H7 (cell line): ENCODE results near the gene SRSF8. TPM values are rescaled to one million over a fixed set of nuclear protein-coding genes. Genes with fewer than 3 reads are reported as not detected.
A peak's percentile ranks its signal among the peaks of the same experiment; 100 is the strongest.

Source experiments
- DNase-seq: peaks from one replicate; pipeline ENCODE4 v3.0.0; 2012
- H3K27me3 ChIP-seq: 2 replicates; pipeline ENCODE4 v1.6.0; 2011; ENCODE audit warnings: mild to moderate bottlenecking, low read length; ENCODE audit not compliant: control insufficient read depth, insufficient read depth
- H3K36me3 ChIP-seq: replicated peaks from 2 replicates; pipeline ENCODE4 v1.5.1; 2011; ENCODE audit warnings: low read length; ENCODE audit not compliant: control insufficient read depth, insufficient read depth
- H3K4me3 ChIP-seq: 2 replicates; pipeline ENCODE4 v1.5.1; 2011; ENCODE audit warnings: low read depth, mild to moderate bottlenecking, control low read depth, low read length, moderate library complexity; ENCODE audit not compliant: insufficient read depth
- total RNA-seq: library from RNA; depleted of rRNA; stranded (reverse); fragments of >200 nt; shearing (Covaris generic); gene quantifications from 2 replicates; pipeline ENCODE4 v1.2.3, GENCODE V29; 2014

Gene SRSF8
- total RNA-seq, 1 experiment from 2014 or later: 11.6 TPM

DNA sequence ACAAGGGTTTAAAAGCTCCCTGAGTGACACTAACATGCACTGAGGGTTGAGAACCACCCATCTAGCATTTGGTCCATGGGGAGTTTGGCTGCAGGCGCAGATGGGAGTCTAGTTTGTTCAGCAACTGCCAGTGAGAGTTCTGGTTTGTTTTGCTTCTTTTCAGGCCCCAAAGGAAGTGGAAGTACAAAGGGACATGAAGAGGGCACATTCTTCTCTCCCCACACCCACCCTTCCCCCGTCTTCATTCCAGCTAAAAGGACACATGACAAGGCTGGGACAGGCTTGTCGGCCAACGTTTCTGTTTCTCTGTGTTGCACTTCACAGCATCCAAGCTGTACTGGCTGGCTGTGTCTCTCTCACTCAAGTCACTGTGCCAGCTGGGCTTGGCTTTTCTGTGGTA lies 14.7 kb downstream of the SRSF8 start:
- DNase-seq: no peak
- no peaks in the 10 kb centered on the region for H3K36me3 ChIP-seq
- H3K4me3 ChIP-seq: no peak overlapping the region
- no peaks in the 10 kb centered on the region for H3K27me3 ChIP-seq

DNA sequence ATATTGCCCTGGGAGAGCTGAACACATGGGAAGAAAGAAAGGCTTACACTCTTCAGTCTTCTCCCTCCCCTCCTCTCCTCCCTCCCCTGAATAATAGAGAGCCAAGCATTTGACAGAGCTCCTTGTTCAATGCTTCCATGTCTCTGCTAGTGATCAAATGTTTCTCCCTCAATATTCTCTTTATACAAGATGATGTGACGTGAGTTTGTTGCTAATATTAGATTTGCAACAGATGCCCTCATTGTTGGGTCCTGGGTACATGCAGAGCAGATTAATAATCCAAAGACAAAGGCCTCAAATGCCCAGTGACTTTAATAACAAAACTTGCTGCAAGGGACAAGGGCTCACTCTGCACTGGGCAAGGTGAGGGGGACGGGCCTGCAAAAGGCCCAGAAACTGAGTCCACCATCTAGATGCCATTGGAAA lies 15.9 kb downstream of the SRSF8 start:
- H3K36me3 ChIP-seq: no peaks in the 10 kb centered on the region
- no peak for DNase-seq
- no peaks in the 10 kb centered on the region for H3K27me3 ChIP-seq
- no peak overlapping the region for H3K4me3 ChIP-seq

DNA sequence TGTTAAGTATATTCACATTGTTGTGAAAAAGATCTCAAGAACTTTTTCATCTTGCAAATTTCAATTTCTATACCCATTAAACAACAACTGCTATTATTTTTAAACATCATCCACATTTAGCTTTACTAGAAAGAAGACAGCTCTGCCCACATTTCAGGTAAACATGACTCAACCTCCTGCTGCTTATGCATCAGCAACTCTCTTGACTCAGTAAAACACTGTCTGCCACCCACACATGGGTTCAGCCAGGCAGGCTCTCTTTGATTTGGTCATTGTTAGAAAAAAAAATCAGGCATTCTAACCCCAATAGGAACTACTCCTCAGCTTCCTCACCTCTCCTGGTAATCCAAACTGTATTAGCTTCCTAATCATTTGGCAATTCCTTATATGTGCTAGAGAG lies 17.8 kb downstream of the SRSF8 start:
- peaks cover 8% of the 10 kb centered on the region for H3K27me3 ChIP-seq
- H3K4me3 ChIP-seq: no peak overlapping the region
- no peak for DNase-seq

DNA sequence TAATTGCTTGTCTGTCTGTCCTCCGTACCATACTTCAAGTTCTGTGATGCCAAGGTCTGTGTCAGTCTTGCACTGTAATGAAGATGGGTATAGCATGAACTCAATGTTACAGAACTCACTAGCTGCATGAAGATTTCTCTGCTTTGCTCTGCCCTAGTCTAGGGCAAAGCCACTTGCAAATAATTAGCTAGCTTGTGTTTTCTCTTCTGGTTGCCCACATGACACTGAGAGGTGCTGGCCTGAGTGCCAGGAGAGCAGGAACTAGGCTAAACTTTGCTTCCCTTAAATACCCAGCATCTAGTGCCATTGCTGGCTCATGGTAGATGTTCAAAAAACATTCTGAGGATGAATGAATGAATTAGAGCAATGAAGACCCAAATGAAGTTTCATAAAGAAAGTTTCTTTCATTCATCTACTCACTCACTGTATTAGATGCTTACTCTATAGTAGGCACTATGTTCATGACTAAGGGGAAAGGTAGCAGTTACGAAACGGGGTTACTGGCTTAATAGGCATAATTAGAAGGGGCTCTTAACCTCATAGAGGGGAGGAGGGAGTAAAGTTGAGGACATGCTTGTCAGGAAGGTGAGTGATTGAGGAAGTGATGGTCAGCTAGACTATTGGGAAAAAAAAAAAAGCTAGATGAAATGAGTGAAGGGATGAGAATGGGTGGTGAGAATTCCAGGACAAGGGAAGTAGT lies 18.5 kb downstream of the SRSF8 start:
- no peak overlapping the region for H3K4me3 ChIP-seq
- DNase-seq: no peak

More for the DNA sequence above, 17.8 kb downstream of the SRSF8 start:
- no peaks in the 10 kb centered on the region for H3K36me3 ChIP-seq

DNA sequence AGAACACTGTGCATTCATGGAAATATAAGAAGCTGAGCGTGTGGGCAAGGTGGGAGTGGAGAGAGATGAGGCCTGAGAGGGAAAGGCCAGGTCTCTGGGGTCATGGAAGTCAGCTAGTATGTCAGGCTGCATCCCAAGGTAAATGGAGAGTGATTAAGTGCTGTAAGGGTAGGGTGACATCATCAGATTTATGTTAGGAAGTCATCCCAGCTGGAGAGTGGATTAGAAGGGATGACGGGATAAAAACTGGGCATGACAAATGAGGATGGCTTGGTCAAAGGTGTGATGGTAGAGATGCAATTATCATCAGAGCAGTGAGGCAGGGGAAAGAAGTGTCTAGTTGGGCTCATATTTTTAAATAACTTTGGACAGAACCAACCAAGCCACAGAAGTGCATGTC lies 19.4 kb downstream of the SRSF8 start:
- Histone ChIP-seq H3K27me3 (peaks cover 21% of the 10 kb centered on the region), H3K36me3 (no peaks in the 10 kb centered on the region), H3K4me3 (no peak overlapping the region)
- DNase-seq: no peak

More for the DNA sequence above, 18.5 kb downstream of the SRSF8 start:
- Histone ChIP-seq H3K27me3 (peaks cover 12% of the 10 kb centered on the region), H3K36me3 (no peaks in the 10 kb centered on the region)

DNA sequence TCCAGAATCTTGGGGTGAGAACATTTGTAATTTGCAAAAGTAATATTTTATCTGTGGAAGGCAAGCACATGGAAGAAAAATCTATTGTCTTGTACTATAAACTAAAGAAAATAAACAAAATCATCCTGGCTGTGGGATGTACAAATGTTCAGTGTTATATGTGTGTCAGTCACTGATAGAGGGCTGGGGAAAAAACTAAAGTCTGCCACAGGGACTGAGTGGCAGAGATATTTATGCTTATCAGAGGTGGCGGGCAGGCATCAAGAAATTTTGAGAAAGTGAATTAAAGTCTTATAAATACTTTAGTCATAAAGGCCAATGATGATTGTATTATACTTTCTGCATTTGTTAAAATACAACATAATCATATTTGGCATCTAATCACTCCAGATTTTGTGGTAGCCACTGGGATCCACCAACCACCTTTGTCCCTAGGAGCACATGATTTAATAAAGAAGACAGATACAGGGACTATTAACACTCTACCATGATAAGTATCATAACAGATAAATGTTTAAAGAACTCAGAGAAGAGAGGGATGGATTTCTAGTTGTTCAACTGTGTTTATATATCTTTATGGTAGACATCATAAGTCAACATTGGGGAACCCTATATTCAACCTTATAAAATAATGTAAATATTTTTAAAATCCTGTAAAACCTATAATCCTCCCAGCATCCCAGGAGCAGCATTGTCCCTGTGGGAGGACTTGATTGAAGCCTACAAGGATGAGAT lies 20.3 kb downstream of the SRSF8 start:
- Histone ChIP-seq H3K36me3 (no peaks in the 10 kb centered on the region), H3K27me3 (peaks cover 27% of the 10 kb centered on the region), H3K4me3 (no peak overlapping the region)
- no peak for DNase-seq

DNA sequence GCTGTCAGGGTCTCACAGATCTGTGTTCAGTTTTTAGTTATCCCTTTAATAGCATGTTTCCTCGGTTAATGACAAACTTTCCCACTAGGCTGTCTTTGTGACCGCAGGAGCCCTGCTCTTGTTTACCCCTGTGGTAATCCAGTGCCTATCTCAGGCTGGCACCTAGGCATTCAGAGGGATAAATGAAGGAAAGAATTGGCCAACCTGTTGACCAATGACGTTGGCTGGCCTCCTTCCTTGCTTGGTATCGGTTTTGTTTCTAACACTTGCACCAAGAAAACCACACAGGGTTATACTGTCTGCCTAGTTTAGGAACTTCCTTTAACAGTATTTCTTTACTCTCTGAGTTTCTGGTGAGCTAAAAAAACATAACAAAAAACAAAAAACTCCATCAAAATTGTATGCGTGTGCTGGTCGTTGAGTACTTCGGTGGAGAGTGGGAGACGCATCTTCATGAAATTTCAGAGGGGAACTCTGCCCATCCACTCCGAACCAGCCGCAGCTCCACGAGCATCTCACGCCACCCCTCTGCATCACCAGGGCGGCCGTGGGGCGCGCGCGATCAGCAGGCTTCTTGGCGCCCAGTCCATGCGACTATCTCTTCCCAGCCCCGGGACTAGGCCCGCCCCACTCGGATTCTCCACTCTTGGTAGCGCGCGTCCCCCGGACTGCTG lies 22.4 kb downstream of the SRSF8 start:
- Histone ChIP-seq H3K27me3 (peaks cover 32% of the 10 kb centered on the region), H3K36me3 (no peaks in the 10 kb centered on the region), H3K4me3 (peak overlapping the region; percentile 78)
- no peak for DNase-seq

DNA sequence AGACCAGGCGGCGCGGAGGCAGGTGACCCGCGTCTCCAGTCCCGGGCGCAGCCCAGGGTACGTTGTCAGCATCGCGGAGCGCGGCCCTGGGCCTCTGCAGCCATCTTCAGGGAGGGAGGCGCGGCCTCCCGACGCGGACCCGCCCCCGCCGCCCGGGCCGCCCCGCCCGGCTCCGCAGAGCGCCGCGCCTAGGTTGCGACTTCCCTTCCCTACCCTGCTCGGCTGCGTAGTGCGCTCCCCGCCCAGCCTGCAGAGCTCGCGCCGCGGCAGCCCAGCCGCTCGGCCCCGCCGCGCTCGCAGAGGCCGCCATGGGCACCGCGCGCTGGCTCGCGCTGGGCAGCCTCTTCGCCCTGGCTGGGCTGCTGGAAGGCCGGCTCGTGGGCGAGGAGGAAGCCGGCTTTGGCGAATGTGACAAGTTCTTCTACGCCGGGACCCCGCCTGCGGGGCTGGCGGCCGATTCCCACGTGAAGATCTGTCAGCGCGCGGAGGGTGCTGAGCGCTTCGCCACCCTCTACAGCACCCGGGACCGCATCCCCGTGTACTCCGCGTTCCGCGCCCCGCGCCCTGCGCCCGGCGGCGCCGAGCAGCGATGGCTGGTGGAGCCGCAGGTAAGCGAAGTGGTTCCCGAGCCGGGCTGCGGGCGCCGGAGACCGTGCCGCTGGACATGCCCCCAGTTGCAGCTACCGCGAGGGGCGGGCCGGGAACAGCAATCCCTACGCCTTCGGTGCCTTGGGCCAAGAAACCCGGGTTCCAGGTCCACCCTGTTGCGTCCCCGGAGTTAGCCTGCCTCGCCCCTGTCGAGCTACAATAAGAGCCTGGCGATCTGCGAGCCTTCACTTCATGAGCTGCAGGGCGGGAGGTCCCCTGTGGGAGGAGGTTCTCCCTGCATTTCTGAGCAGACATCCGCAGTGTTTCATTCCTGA lies 23.2 kb downstream of the SRSF8 start, which contains the start of gene ENDOD1:
Gene ENDOD1, plus strand, starts transcription at position 227 of the 923 bp plus-strand sequence. Its CDS starts 82 bp downstream, at position 309.
- Histone ChIP-seq H3K27me3 (peaks cover 32% of the 10 kb centered on the region), H3K4me3 (peak within 1 kb of the TSS; percentile 78), H3K36me3 (no peaks in the 10 kb centered on the region)
- DNase-seq: peak; percentile 94

DNA sequence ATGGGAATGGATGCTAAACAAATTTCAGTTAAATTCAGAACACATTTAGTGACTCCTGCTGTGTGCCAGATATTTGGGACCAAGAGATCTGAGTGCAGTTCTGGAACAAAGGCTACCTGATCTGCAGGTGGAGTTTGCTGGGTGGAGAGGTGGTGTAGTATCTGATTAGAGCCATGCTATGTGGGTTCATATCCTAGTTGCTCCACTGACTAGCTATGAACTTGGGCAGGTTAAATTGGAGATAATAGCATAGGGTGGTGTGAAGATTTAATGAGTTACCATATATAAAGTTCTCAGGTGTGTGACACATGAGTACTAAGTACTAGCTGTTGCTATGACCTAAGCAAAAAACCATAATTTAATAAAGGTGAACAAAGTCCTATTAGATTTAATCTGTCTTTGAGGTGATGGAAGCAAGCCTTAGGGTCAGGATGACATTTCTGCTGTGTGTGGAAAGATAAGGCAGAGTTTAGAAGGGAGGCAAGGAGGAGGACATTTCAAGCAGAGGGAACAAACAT lies 25.0 kb downstream of the SRSF8 start:
- no peaks in the 10 kb centered on the region for H3K36me3 ChIP-seq
- H3K27me3 ChIP-seq: peaks cover 32% of the 10 kb centered on the region
- no peak for DNase-seq
- H3K4me3 ChIP-seq: no peak overlapping the region

DNA sequence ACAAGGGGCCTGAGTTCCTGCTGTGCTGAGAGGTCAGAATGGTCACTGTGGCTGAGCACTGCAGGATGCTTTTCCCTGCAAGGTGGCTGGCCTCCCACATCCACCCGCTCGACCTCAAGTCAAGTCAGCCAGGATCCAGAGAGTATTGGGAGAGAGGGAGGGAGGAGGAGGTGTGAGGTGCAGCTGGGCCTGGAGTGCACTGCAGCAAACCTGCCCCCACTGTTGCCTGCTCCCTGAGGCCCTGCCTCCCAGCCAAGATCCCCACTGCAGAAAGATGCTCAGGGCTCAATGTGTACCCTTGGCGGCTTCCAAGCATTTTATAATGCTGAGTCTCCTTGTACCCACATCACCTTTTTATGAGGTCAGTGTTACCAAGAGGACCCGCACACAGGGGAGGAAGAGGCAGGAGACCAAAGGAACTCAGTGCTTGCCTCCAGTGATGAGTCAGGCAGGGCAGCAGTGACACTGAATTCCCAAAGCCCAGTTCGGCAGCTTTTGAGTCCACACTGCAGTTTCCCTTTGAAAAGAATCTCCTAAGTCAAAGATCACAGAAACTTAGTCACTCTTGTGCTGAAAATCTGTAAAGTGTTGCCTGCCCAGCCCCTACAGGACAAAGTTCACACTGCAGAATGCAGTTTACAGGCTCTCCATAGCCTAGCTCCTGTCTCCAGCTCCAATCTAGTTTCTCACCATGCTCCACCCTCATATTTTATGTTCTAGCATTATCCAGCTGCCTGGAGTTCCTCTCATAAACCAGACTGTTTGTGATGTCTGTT lies 26.0 kb downstream of the SRSF8 start:
- no peak overlapping the region for H3K4me3 ChIP-seq
- H3K36me3 ChIP-seq: no peaks in the 10 kb centered on the region
- peaks cover 32% of the 10 kb centered on the region for H3K27me3 ChIP-seq
- DNase-seq: peak; percentile 56

DNA sequence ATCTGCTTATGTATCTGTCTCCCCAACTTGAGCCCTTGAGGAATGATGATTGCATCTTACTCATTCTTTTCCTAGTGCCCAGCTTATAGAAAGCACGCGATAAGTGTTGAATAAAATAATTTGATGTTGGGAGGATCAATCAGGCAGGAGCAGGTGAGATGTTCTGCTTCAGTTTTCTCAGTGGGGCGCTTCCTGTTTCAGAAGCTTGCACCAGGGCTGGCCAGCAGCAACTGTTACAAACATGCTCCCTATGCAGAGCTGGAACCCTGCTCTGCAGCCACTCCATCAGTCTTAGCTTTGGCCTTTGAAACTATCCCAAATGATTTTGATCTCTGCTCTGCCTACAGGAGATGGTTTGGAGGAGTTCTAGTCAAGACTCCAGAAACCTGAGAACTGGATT lies 26.8 kb downstream of the SRSF8 start:
- Histone ChIP-seq H3K4me3 (no peak overlapping the region), H3K27me3 (peaks cover 32% of the 10 kb centered on the region), H3K36me3 (no peaks in the 10 kb centered on the region)
- no peak for DNase-seq

DNA sequence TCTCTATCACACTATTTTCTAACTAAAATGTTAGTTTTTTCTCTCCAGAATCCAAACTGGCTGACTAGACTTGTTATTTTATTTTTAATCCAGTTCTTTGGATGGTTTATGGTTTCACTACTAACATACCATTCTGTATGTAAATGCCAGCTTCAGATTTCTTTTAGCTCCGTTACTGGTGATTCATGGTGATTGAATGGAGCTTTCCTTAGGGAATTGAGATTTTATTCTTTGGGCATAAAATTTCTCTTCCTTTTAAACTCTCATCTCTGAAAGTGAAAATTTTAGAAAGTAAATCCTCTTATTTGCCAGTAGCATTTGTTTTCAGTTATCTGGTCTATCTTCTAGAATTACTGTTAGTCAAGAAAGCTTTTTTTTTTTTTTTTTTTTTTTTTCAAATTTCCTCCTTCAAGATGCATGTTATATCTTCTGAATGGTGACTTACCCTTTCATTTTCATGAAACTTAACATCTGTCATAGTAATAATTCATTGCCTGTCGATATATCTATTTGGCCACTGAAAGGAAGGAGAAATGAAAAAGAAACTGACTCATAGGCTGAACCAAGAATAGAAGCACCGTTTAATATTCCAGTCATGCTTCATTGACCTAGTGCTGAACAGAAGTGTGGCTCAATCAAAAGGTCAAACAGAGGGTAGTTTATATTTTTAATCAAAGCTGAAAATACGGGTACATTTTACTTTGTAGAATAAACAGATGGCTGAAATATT lies 29.3 kb downstream of the SRSF8 start:
- Histone ChIP-seq H3K4me3 (no peak overlapping the region), H3K27me3 (peaks cover 12% of the 10 kb centered on the region), H3K36me3 (no peaks in the 10 kb centered on the region)
- no peak for DNase-seq

DNA sequence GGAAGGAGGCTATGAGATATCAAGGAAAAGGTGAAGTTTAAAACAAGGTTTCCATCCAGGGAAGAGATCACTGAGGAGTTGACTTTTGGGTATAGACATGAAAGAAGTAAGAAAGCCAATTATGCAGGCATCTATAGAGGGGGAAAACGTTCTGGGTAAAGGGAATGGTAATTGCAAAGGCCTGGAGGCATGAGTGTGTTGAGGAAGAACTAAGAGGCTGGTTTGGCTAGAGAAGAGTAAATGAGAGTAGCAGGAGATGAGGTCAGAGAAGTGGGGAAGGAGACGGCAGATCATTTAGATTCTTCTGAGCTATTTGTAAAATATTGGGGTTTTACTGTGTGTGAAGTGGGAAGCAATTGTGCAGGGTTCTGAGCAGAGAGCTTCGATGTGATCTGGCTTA lies 30.5 kb downstream of the SRSF8 start:
- no peak for DNase-seq
- Histone ChIP-seq H3K36me3 (no peaks in the 10 kb centered on the region), H3K27me3 (peaks cover 5% of the 10 kb centered on the region), H3K4me3 (no peak overlapping the region)
